ENCODE measurements around the gene IDH3G. TPM values are rescaled to one million over a fixed set of nuclear protein-coding genes. Genes with fewer than 3 reads are reported as not detected.

Gene IDH3G
- total and polyA plus RNA-seq, 2 of the 8 experiments (the other 6 are each of a cell fraction or from before 2014, with no cell fraction given) = 39.4 to 66.7 TPM

DNA sequence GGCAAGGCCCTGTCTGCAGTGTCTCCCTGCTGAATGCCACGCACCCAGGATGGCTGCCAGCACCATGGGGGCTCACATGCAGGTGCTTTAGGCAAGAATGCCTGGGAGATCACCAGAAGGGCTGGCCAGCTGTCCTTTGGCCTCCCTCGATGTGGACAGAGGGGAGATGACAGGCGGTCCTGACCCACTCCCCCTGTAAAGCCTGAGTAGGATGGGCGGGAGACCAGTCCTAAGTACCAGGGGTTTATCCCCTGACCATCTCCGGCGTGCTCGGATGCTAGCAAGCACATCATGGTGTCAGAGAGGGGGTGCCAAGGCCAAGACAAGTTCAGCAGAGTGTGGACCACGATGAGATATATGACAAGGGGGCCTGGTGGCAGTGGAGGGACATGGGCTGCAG, 30.9 kb upstream of the IDH3G start:
- H4K91ac ChIP-seq (replicated peaks; ENCODE audit: insufficient read length, low read length) = no peak overlapping the region
- H2BK5ac ChIP-seq (ENCODE audit: low read depth, low read length) = 0 out of 2 replicates have a peak overlapping the region, but pooled peaks have one; percentile 52
- no peaks in the 10 kb centered on the region for H3K23me2 ChIP-seq (ENCODE audit: low read depth, low read length)
- no peak for DNase-seq (ENCODE audit: low read depth in 1 of 2, low spot score in 2 of 2)
- no peaks in the 10 kb centered on the region; the same call in 1 of the 2 replicates for H3K79me1 ChIP-seq (ENCODE audit: low read depth, low read length)
- H2AFZ ChIP-seq (ENCODE audit: low read length) = no peak overlapping the region
- H2BK20ac ChIP-seq (ENCODE audit: low read length) = no peak overlapping the region
- peak overlapping the region in 1 of 2 experiments; percentile 15; a peak in 2 of 4 replicates for H3K4me2 ChIP-seq (ENCODE audit: insufficient read depth in 1 of 2, low read depth in 2 of 2, low read length in 2 of 2)
- H3K14ac ChIP-seq (ENCODE audit: insufficient read length) = no peak overlapping the region
- CTCF ChIA-PET (ENCODE audit: partially characterized antibody) = interaction anchor here (1.1 to 1.2 kb wide), 2 partner anchors 18 to 20 kb away, joined by 3 to 5 read pairs; no protein-coding TSS in a partner anchor
- POLR2A ChIA-PET (ENCODE audit: partially characterized antibody) = interaction anchor here (1.0 to 2.1 kb wide), 2 partner anchors 14 to 84 kb away, joined by 4 to 5 read pairs; no protein-coding TSS in a partner anchor
- H3K36me3 ChIP-seq (ENCODE audit: control insufficient read depth in 2 of 4, insufficient read depth in 4 of 4, low read length in 3 of 4) = no peaks in the 10 kb centered on the region; a peak in 1 of 8 replicates
- H3K27me3 ChIP-seq (replicated peaks in 1 of 4; ENCODE audit: control insufficient read depth in 3 of 4, extremely low read depth in 1 of 4, insufficient read depth in 3 of 4, low read length in 3 of 4) = no peaks in the 10 kb centered on the region; a peak in 2 of 7 replicates
- no peak overlapping the region; a peak in 1 of 8 replicates for H3K4me3 ChIP-seq (ENCODE audit: extremely low read depth in 1 of 4, insufficient read depth in 2 of 4, low read depth in 3 of 4, low read length in 4 of 4)
- H3K9me3 ChIP-seq (ENCODE audit: insufficient read depth in 2 of 2, low read depth in 1 of 2, low read length in 1 of 2) = no peaks in the 10 kb centered on the region
- H2BK12ac ChIP-seq (ENCODE audit: low read depth, low read length) = peak overlapping the region; percentile 50; the same call in 1 of the 2 replicates
- no peak overlapping the region for H2BK120ac ChIP-seq (replicated peaks; ENCODE audit: low read depth, low read length)
- no peak overlapping the region for H2BK15ac ChIP-seq (ENCODE audit: low read length)
- no peak overlapping the region for H4K5ac ChIP-seq (ENCODE audit: insufficient read length, low read depth, low read length)
- H3K18ac ChIP-seq (ENCODE audit: extremely low read depth, low read length) = no peak overlapping the region; the same call in 1 of the 2 replicates
- no peak overlapping the region for H3K4ac ChIP-seq (replicated peaks; ENCODE audit: insufficient read length, low read depth, low read length)
- H3K4me1 ChIP-seq (replicated peaks in 1 of 4; ENCODE audit: control insufficient read depth in 3 of 4, insufficient read depth in 4 of 4, low read length in 3 of 4) = peaks cover 6 to 23% (median 15%) of the 10 kb centered on the region in 4 experiments; a peak in 6 of 7 replicates
- no peak for FAIRE-seq
- peak overlapping the region; percentile 68; the same call in 1 of the 2 replicates for H4K8ac ChIP-seq (ENCODE audit: extremely low read depth, insufficient read depth, low read length)
- H3K9ac ChIP-seq (replicated peaks in 1 of 4; ENCODE audit: extremely low read depth in 1 of 4, low read depth in 3 of 4, low read length in 3 of 4) = no peak overlapping the region
- no peak overlapping the region for H3K56ac ChIP-seq (replicated peaks; ENCODE audit: insufficient read length, low read depth, low read length)
- peaks cover 26 to 83% of the 10 kb centered on the region in 2 experiments for H3K79me2 ChIP-seq (ENCODE audit: control insufficient read depth in 1 of 2, insufficient read depth in 2 of 2, low read length in 2 of 2)
- no peak overlapping the region for H3K27ac ChIP-seq (ENCODE audit: low read depth, low read length)
- peaks cover 0 to 2% of the 10 kb centered on the region in 2 experiments for H4K20me1 ChIP-seq (replicated peaks in 1 of 2; ENCODE audit: control insufficient read depth in 1 of 2, insufficient read depth in 2 of 2, low read length in 2 of 2)
- no peak overlapping the region for H3K23ac ChIP-seq (ENCODE audit: insufficient read length)
- WGBS, 2 experiments (ENCODE audit: extremely low coverage in 1 of 2, insufficient coverage in 1 of 2, insufficient read length in 1 of 2, insufficient replicate concordance in 2 of 2, low coverage in 1 of 2, low lambda C conversion rate in 2 of 2, missing lambda C conversion rate in 1 of 2) = 79% methylated on average over 4 of the region's 8 CpGs; no CpG with 5 or more reads in 1 of the 2 experiments
- peak overlapping the region; percentile 53; the same call in 1 of the 2 replicates for H2AK5ac ChIP-seq (ENCODE audit: low read depth, low read length)
- no peak for TF ChIP-seq RFX5 (IDR thresholded peaks at IDR 0.05; ENCODE audit: borderline replicate concordance, low read depth, low read length)
- no peak for TF ChIP-seq CREB1 (IDR thresholded peaks at IDR 0.05)

Measured in H1 (cell line).